Liver (tissue), 9 donors: ENCODE results near the gene ALDH2. TPM values are rescaled to one million over a fixed set of nuclear protein-coding genes. Genes with fewer than 3 reads are reported as not detected.

ENCODE experiments used
- DNase-seq: peaks from one replicate; pipeline ENCODE4 v3.0.0-alpha.2; 2017; ENCODE audit warnings: low spot score
- H3K27ac ChIP-seq, 2 donors: one replicate each; pipeline ENCODE4 v1.7.0; 2013; ENCODE audit warnings: inconsistent platforms in 2 of 2, low read length in 2 of 2, control low read depth in 1 of 2, low read depth in 1 of 2, mild to moderate bottlenecking in 1 of 2
- H3K27me3 ChIP-seq, 4 donors: one replicate each; pipeline versions ENCODE4 v1.6.1 to v1.7.0; 2013; ENCODE audit warnings: low read length in 3 of 4, inconsistent platforms in 1 of 4, mild to moderate bottlenecking in 1 of 4, moderate library complexity in 1 of 4; ENCODE audit not compliant: control insufficient read depth in 4 of 4, insufficient read depth in 4 of 4
- H3K36me3 ChIP-seq, 4 donors: one replicate each; pipeline versions ENCODE4 v1.6.1 to v1.7.0; 2013; ENCODE audit warnings: low read length in 3 of 4, mild to moderate bottlenecking in 3 of 4, low read depth in 1 of 4, moderate library complexity in 1 of 4; ENCODE audit not compliant: control insufficient read depth in 4 of 4, insufficient read depth in 3 of 4
- H3K4me1 ChIP-seq, 4 donors: one replicate each; pipeline versions ENCODE4 v1.6.1 to v1.7.0; 2013; ENCODE audit warnings: low read length in 3 of 4, mild to moderate bottlenecking in 3 of 4, moderate library complexity in 1 of 4; ENCODE audit not compliant: control insufficient read depth in 4 of 4, insufficient read depth in 4 of 4
- H3K4me3 ChIP-seq, 3 donors: one replicate each; pipeline versions ENCODE4 v1.6.1 to v1.7.0; 2013; ENCODE audit warnings: low read length in 3 of 3, control low read depth in 1 of 3, low read depth in 1 of 3, mild to moderate bottlenecking in 1 of 3
- H3K9ac ChIP-seq, 2 donors: one replicate each; pipeline ENCODE4 v1.7.0; 2013; ENCODE audit warnings: low read length in 2 of 2, mild to moderate bottlenecking in 2 of 2, moderate library complexity in 2 of 2, control low read depth in 1 of 2, low read depth in 1 of 2
- H3K9me3 ChIP-seq, 4 donors: one replicate each; pipeline versions ENCODE4 v1.6.1 to v1.7.0; 2013; ENCODE audit warnings: low read length in 3 of 4; ENCODE audit not compliant: control insufficient read depth in 4 of 4
- ATF3 ChIP-seq: IDR thresholded peaks from 2 replicates; pipeline ENCODE4 v1.6.1; 2016; ENCODE audit warnings: antibody characterized with exemption
- EGR1 ChIP-seq, 2 donors: IDR thresholded peaks; 2 replicates each; pipeline ENCODE4 v1.6.1; 2016 to 2018; ENCODE audit warnings: antibody characterized with exemption in 2 of 2, low read depth in 2 of 2
- FOXA1 ChIP-seq: IDR thresholded peaks from 2 replicates; pipeline ENCODE4 v1.6.1; 2016; ENCODE audit warnings: antibody characterized with exemption
- FOXA2 ChIP-seq: IDR thresholded peaks from 2 replicates; pipeline ENCODE4 v1.6.1; 2016; ENCODE audit warnings: antibody characterized with exemption
- GABPA ChIP-seq, 2 donors: IDR thresholded peaks in 1 of 2; conservative IDR thresholded peaks in 1 of 2; 2 replicates each; pipeline ENCODE4 v1.6.1; 2016; ENCODE audit warnings: antibody characterized with exemption in 2 of 2, mild to moderate bottlenecking in 1 of 2, moderate library complexity in 1 of 2
- JUND ChIP-seq, 2 donors: IDR thresholded peaks; 2 replicates each; pipeline ENCODE4 v1.6.1; 2016; ENCODE audit warnings: antibody characterized with exemption in 2 of 2
- NR2F2 ChIP-seq: IDR thresholded peaks from 2 replicates; pipeline ENCODE4 v1.6.1; 2016; ENCODE audit warnings: antibody characterized with exemption
- RAD21 ChIP-seq, 2 donors: IDR thresholded peaks; 2 replicates each; pipeline ENCODE4 v1.6.1; 2016; ENCODE audit warnings: antibody characterized with exemption in 2 of 2, mild to moderate bottlenecking in 2 of 2
- RXRA ChIP-seq, 2 donors: IDR thresholded peaks; 2 replicates each; pipeline ENCODE4 v1.6.1; 2017 to 2018; ENCODE audit warnings: antibody characterized with exemption in 2 of 2, mild to moderate bottlenecking in 1 of 2
- TAF1 ChIP-seq: conservative IDR thresholded peaks from 2 replicates; pipeline ENCODE4 v1.6.1; 2016; ENCODE audit warnings: antibody characterized with exemption, mild to moderate bottlenecking
- YY1 ChIP-seq: IDR thresholded peaks from 2 replicates; pipeline ENCODE4 v1.6.1; 2016; ENCODE audit warnings: antibody characterized with exemption, mild to moderate bottlenecking
- ZBTB33 ChIP-seq: IDR thresholded peaks from 2 replicates; pipeline ENCODE4 v1.6.1; 2016; ENCODE audit warnings: antibody characterized with exemption
- WGBS: extraction: QIAGEN DNeasy Blood & Tissue Kit; methylation state at CpG from one replicate; pipeline ENCODE4 v1.1.7; 2013; 5-methylcytosine and 5-hydroxymethylcytosine counted together
- polyA plus RNA-seq, 2 donors: library from polyadenylated mRNA; stranded (reverse) in 1 of 2; unstranded in 1 of 2; fragments of 200-250 nt in 1 of 2; fragments of >200 nt in 1 of 2; fragmentation: Nextera tagmentation in 1 of 2; extraction: Ambion mirVana in 1 of 2; gene quantifications; one replicate each; pipeline versions ENCODE4 v1.2.1 to v1.2.3, GENCODE V29; 2013 to 2015
- total RNA-seq, 2 donors: library from RNA; depleted of rRNA; stranded (reverse); fragments of >200 nt; gene quantifications; one replicate each; pipeline ENCODE4 v1.2.3, GENCODE V29; 2014
- TF ChIP-seq, protein P1 (sequence below): IDR thresholded peaks from 2 replicates; pipeline ENCODE4 v1.6.1; 2016; ENCODE audit warnings: antibody characterized with exemption
- donor health status: healthy.
- donor health status: healthy.
- donor health status: healthy.
- donor health status: healthy.
- donor health status: healthy.

The ALDH2 gene
- total and polyA plus RNA-seq, 4 donors, result 93.1 to 849 (median 573) TPM

GRCh38 chr12:111747333-111747732, 19.4 kb upstream of the ALDH2 start:
- H3K27ac ChIP-seq, result no peak overlapping the region
- peaks cover 0 to 22% (median 19%) of the 10 kb centered on the region in 4 donors for H3K4me1 ChIP-seq
- H3K27me3 ChIP-seq, result no peaks in the 10 kb centered on the region
- no peak for DNase-seq
- no peak overlapping the region for H3K9ac ChIP-seq
- H3K36me3 ChIP-seq, result peaks cover 10 to 32% (median 21%) of the 10 kb centered on the region in 4 donors
- no peak overlapping the region for H3K4me3 ChIP-seq
- no peaks in the 10 kb centered on the region for H3K9me3 ChIP-seq
- TF ChIP-seq ZBTB33 (no peak), GABPA (IDR thresholded peaks at IDR 0.05 in 1 of 2, conservative IDR thresholded peaks at IDR 0.05 in 1 of 2) (no peak), TAF1 (no peak)
- TF ChIP-seq, protein P1, sequence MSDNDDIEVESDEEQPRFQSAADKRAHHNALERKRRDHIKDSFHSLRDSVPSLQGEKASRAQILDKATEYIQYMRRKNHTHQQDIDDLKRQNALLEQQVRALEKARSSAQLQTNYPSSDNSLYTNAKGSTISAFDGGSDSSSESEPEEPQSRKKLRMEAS, result no peak
- 84% methylated on average over 9 of the region's 9 CpGs for WGBS

- Histone ChIP-seq H3K4me1 (peaks cover 0 to 25% (median 20%) of the 10 kb centered on the region in 4 donors), H3K27me3 (no peaks in the 10 kb centered on the region), H3K9me3 (no peaks in the 10 kb centered on the region), H3K9ac (no peak overlapping the region), H3K27ac (peak overlapping the region in 1 of 2 donors; percentile 43), H3K36me3 (peaks cover 10 to 32% (median 21%) of the 10 kb centered on the region in 4 donors), H3K4me3 (no peak overlapping the region)
- WGBS, result 70% methylated on average over 8 of the region's 8 CpGs
- no peak for TF ChIP-seq ZBTB33
- TF ChIP-seq RAD21 (IDR thresholded peaks at IDR 0.05), result no peak
- TF ChIP-seq ATF3, result no peak
- TF ChIP-seq, protein P1, result no peak
- TF ChIP-seq TAF1, result no peak
- TF ChIP-seq NR2F2, result no peak
- no peak for TF ChIP-seq FOXA2
- no peak for TF ChIP-seq YY1
- no peak for TF ChIP-seq RXRA (IDR thresholded peaks at IDR 0.05)
- no peak for TF ChIP-seq FOXA1
- TF ChIP-seq GABPA (IDR thresholded peaks at IDR 0.05 in 1 of 2, conservative IDR thresholded peaks at IDR 0.05 in 1 of 2), result no peak
- no peak for TF ChIP-seq JUND (IDR thresholded peaks at IDR 0.05)
- DNase-seq, result no peak
Observed at GRCh38 chr12:111748151-111748672, 18.5 kb upstream of the ALDH2 start.

DNA sequence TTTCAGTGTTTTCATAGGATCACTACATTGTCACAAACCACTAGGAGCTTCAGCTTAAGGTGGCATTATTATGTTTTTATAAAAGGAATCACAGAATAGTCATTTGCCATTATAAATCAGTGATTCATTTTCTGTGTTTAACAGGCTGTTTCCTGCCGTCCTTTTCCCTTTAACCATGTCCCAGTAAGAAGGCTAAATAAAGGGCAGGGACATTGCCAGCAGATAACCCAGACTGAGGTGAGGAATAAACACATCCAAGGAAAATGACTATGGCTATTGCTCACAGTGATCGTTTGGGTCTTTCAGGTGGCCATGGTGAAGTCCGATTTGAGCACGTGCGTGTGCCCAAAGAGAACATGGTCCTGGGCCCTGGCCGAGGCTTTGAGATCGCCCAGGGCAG, 17.9 kb upstream of the ALDH2 start:
- Histone ChIP-seq H3K27ac (peak overlapping the region; percentile 43 to 52), H3K4me1 (peaks cover 0 to 32% (median 23%) of the 10 kb centered on the region in 4 donors), H3K27me3 (no peaks in the 10 kb centered on the region), H3K9ac (no peak overlapping the region), H3K36me3 (peaks cover 8 to 32% (median 21%) of the 10 kb centered on the region in 4 donors), H3K4me3 (no peak overlapping the region), H3K9me3 (no peaks in the 10 kb centered on the region)
- DNase-seq, result no peak
- 70% methylated on average over 7 of the region's 7 CpGs for WGBS
- TF ChIP-seq ATF3 (no peak), EGR1 (IDR thresholded peaks at IDR 0.05; ENCODE audit: low read depth in 2 of 2) (no peak), TAF1 (no peak), FOXA1 (no peak), FOXA2 (no peak)
